GM21515 (cell line): ENCODE data around the gene TAPBPL.
"Not testable (repeated sequence)": the region's sequence is repeated elsewhere in the genome, so short reads cannot be mapped to it uniquely, and the experiment has no call there.

Experiments used
- ATAC-seq: cut with Tn5 transposase; IDR thresholded peaks from one replicate; pipeline ENCODE4 v1.9.1; 2021; ENCODE audit not compliant: unreplicated experiment

The TAPBPL gene

DNA sequence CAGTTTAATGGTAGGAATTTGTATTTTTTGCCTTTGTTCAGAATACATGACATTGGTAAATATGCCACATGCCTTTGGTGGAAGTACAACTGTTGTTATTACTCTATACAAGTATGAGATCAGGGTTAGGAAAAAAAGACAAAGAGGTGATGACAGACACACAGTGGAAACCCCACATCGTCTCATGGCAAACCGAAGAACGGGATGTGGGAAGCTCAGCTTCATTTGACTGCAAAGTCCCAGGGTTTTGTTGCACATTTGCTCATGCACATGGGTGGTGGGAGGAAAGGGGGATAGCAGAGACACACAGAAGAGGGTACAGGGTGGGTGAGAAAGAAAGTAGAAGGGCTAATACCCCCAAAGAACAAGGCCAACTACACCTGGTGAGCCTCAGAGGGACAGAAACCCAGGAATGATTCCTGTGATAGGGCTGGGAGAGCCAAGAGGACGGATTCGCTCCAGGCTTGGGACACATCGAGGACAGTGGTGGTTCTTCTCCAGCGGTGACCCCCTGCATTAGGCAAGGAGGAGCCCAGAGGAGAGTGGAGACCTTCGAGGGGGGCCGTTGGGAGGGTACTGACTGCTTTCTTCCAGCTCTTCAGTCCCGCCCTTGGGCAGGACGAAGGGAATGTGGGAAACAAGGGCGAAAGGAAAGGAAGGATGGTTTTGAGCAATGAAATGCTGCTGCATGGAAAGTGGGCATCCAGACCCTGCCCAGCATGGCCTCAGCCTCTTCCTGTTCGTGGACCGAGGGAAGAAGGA, 10.6 kb downstream of the TAPBPL start:
- ATAC-seq = no peak

DNA sequence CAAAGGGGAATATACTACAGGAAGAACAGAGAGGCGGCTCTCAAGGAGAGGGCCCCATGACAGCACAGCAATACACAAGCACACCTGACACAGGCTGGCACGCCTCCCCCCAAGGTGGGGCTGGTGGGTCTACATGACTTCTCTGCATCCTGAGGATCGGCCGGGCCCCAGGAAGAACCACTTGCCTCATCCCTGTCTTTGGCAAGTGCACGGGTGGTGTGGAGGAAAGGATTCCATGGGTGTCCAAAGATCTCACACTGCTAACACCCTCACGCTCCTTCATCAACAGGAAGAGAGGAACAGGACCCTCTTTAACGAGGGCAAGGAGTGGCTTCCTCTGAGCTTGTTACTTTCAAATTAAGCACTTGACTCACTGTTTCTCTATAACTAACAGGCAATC, 11.4 kb downstream of the TAPBPL start:
- ATAC-seq = no peak

DNA sequence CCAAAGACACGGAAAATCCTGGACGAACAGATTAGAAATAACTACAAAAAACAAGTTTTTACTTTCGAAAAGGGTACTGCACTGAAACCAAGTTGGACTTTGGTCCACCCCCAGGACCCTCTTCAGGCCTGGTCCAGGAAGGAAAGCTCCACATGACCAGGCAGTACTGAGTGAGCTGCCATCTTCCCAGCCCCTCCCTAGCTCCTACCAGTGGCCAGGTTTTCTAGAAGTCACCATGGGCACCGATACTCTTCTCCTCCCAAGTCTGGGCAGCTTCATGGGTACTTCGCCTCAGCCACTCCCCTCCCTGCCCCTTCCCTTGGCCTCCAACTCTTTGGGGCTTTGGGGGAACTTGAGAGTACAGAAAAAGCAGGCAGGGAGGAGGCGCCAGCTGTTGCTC, 12.0 kb downstream of the TAPBPL start:
- ATAC-seq = no peak

DNA sequence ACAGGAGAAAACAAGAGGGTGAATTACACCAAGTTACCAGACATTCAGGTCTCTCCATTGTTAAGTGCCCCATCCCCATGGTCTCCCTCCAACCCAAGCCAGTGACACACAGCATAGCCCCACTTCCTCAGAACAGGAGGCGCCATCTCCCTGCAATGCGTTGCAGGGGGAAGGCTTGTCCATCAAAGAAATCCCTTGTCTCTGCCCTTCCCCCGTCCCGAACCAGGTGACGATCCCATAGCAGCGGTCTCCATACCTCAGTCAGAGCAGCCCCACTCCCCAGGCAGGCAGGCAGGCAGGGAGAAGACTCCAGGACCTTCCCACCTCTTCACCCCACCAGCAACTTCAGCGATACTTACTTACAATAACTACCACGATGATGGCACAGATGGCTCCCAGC, 12.7 kb downstream of the TAPBPL start:
- no peak for ATAC-seq

DNA sequence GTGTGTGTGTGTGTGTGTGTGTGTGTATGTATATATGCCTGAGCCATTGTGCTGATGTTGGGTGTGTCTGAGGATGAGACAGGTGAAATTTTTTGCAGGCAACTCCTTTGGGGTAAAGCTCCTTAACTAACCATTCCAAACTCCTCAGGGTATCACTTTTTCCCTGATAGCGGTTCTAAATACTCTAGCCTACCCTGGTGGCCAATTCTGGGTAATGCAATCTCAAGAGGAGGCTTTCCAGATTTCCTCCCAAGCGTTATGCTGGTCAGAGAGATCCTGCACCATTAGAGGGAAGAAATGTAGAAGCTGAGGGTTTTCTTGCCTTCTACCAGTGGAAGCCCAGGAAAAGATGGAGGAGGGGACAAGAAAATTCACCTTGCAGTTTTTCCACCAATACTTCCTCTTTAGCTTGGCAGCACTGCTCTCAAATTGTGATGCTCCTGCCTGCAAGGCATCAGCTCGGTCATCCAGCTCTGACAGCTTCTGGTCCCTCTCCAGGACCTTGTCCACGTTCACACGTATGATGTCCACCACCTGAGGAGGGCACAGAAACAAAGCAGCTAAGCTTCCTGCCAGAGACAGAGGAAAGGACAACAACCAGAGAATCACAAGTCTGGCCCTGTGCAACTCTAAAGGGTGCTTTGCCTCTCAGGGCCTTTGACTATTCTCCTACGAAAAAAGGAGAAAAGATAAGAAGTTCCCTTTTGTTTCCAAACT, 13.8 kb downstream of the TAPBPL start:
- no peak for ATAC-seq

DNA sequence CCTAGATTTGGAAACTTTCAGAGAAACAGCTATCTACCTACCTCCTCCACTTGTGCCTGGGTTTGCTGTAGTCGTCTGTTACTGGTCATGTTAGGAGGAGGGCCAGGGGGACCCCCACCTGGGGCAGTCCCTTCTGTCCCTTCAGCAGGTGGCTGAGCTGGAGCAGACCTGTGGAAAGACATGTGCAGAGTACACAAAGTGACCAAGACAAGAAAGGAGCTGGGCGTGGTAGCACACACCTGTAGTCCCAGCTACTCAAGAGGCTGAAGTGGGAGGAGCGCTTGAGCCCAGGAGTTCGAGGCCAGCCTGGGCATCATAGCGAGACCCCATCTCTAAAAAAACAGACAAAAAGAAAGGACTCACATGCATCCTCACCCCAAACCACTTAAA, 14.3 kb downstream of the TAPBPL start:
- no peak for ATAC-seq

DNA sequence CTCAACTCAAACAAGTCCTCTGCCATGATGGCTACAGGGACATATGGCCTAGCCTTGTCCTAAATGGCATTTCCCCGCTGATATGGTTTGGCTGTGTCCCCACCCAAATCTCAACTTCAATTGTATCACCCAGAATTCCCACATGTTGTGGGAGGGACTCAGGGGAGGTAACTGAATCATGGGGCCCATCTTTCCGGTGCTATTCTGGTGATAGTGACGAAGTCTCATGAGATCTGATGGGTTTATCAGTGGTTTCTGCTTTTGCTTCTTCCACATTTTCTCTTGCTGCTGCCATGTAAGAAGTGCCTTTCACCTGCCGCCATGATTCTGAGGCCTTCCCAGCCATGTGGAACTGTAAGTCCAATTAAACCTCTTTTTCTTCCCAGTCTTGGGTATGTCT, 14.9 kb downstream of the TAPBPL start:
- not testable (repeated sequence) for ATAC-seq

DNA sequence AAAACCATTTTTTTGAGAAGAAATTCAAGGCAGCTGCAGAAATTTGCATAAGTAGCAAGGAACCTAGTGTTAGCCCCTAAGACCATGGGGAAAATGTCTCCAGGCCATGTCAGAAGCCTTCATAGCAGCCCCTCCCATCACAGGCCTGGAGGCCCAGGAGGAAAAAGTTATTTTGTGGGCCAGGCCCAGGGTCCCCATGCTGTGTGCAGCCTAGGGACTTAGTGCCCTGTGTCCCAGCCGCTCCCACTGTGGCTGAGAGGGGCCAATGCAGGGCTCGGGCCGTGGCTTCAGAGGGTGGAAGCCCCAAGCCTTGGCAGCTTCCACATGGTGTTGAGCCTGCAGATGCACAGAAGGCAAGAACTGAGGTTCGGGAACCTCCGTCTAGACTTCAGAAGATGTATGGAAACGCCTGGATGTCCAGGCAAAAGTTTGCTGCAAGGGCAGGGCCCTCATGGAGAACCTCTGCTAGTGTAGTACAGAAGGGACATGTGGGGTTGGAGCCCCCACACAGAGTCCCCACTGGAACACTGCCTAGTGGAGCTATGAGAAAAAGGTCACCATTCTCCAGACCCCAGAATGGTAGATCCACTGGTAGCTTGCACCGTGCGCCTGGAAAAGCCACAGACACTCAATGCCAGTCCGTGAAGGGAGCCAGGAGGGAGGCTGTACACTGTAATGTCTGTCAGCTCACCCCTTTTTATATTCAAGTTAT, 15.9 kb downstream of the TAPBPL start:
- not testable (repeated sequence) for ATAC-seq

DNA sequence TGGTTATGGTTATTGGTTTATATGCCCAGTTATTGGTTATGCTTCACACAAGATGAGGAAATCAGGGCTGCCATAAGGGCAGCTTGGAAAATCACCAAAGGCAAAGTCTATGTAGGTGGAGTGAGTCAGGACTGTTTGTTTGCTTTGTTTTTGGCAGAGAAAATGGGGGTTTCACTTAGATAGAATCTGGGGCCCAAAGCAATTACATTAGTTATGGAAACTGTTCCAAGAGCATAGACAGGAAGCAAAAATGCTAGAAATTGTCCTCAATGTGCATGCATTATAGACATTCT, 16.4 kb downstream of the TAPBPL start:
- no peak for ATAC-seq

DNA sequence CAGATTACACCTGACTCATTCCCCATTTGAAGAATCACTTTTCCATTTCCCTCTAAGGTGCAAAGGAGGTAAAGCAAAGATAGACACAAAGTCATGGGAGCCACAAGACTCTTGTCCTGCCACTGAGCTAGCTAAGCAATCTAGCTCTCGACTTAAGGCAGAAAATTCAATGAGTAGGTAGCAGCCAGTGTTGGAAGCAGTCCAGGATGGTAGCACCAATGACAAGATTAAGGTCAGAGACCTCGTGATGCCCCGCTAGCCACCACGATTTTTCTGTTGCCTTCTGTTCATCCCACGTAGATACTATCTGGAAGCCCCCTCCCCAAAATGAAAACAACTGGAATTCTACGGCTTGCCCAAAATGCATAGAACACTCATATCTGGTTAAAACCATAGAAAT, 17.2 kb downstream of the TAPBPL start:
- no peak for ATAC-seq

DNA sequence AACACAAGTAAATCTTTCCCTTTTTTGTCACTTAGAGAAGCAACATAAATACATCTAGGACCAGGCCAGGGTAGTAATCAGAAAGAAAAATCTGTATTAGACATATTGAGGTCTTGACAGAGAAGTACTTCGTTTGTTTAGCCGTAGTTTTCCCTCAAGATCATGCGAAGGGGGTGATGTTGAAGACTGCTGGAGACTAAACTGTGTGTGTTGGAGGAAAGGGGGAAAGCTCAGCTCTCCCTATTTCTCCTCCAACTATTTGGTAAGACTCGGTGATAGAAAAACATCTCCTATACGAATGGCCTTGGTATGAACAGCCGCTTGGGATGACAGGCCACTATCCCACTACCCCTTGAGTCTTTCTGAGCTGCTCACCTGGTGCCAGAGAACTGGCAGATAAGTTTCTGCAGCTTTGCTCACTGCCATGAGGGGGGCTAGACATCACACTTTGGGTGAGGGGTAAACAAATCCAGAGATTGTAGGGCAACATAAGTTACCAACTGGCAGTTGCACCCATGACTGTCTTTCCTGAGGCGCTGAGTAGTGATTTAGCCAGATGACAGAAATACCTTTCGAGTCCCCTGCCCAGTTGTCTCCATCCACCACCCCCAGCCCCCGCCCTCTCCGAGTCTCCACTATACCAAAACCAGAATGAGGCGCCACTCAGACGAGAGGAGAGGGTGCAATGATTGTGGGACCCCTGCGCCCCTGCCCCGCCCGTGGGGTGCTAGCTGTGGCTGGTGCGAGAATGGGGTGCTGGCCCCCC, 17.9 kb downstream of the TAPBPL start:
- ATAC-seq = no peak

DNA sequence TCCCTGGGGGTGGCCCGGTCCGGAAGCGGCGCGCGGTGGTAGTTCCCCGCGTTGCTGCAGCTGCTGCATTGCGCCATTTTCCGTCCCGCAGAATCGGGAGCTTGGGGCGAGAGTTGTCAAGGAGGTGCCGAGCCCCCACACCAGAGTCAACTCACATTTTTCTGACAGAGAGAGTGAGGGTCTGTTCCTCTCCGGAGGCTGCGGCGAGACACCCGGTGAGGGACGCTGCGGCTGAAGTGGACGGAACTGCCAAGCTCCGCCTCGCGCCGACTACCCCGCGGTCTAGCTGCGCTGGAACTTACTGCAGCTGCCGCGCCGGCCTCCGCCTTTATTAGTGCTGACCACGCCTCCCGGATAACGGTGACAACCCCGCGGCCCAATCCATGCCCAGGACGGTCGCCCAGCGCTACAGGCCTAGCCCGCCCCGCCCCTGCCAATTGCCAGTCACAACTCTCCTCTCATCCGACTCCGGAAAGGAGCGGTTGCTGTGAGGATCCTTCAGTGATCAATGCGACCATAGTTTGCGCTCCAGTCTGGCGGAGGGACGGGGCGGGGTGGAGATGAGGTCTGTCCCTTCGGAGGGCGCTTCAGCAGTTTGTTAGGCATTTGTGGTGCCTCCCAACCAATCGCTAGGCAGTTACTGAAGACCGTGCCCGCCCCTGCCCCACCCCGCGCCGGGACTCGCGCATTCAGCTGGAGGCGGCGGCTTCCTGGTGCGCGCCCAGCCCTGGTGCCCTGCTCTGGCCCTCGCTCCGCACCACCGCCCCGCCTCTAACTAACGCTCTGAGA, 18.7 kb downstream of the TAPBPL start, which contains the start of gene VAMP1:
Gene VAMP1, minus strand, starts transcription at position 303 of the 789 bp plus-strand sequence. Its CDS starts 146 bp downstream, at position 157.
- peak; percentile 85 for ATAC-seq

DNA sequence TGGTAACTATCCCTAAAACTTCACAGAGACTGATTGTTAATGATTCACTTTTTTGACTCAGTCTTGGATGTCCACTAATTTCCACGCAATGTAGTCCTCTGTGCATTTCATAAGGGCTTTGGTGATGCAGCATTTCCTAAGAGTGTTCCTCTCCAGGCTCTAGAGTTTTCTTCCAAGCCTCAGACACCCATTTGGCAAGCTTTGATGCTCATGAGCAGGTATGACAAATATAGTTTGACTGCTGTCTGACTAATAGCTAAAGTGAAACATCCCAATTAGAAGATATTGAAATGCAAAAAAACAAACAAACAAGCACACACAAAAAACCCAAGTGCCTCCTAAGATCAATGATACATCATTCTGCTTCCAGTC, 20.1 kb downstream of the TAPBPL start:
- no peak for ATAC-seq

DNA sequence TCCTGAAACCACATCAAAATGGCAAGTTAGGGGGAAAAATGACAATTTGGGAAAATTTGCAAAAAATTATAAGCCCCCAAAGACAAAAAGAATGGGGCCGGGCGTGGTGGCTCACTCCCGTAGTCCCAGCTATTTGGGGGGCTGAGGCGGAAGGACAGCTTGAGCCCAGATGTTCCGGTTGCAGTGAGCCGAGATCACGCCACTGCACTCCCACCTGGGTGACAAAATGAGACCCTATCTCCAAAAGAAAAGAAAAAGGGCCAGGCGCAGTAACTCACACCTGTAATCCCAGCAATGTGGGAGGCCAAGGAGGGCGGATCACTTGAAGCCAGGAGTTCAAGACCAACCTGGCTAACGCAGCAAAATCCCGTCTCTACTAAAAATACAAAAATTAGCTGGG, 20.6 kb downstream of the TAPBPL start:
- no peak for ATAC-seq

DNA sequence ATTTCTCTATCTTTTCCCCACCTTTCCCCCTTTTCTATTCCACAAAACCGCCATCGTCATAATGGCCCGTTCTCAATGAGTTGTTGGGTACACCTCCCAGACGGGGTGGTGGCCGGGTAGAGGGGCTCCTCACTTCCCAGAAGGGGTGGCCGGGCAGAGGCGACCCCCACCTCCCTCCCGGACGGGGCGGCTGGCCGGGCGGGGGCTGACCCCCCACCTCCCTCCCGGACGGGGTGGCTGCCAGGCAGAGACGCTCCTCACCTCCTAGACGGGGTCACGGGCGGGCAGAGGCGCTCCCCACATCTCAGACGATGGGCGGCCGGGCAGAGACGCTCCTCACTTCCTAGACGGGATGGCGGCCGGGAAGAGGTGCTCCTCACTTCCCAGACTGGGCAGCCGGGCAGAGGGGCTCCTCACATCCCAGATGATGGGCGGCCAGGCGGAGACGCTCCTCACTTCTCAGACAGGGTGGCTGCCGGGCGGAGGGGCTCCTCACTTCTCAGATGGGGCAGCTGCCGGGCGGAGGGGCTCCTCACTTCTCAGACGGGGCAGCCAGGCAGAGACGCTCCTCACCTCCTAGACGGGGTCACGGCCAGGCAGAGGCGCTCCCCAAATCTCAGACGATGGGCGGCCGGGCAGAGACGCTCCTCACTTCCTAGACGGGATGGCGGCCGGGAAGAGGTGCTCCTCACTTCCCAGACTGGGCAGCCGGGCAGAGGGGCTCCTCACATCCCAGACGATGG, 23.6 kb downstream of the TAPBPL start:
- not testable (repeated sequence) for ATAC-seq

DNA sequence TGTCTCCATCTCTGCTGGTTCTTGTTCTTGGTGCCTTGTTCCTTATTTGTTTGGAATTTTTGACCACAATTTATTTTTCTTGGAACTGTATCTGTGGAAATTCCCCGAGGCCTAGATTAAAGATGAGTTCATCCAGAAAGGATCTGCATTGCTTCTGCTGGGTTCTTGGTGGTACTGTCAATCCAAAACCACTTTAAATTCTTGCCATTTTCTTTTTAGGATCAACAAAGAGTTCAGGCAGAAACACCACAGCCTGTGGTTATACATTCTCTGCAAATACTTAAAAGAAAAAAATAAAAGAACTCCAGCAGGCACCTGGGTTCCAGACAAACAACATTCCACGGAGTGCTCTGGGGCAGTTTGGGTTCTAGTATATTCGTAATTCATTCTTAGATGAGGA, 24.6 kb downstream of the TAPBPL start:
- no peak for ATAC-seq

DNA sequence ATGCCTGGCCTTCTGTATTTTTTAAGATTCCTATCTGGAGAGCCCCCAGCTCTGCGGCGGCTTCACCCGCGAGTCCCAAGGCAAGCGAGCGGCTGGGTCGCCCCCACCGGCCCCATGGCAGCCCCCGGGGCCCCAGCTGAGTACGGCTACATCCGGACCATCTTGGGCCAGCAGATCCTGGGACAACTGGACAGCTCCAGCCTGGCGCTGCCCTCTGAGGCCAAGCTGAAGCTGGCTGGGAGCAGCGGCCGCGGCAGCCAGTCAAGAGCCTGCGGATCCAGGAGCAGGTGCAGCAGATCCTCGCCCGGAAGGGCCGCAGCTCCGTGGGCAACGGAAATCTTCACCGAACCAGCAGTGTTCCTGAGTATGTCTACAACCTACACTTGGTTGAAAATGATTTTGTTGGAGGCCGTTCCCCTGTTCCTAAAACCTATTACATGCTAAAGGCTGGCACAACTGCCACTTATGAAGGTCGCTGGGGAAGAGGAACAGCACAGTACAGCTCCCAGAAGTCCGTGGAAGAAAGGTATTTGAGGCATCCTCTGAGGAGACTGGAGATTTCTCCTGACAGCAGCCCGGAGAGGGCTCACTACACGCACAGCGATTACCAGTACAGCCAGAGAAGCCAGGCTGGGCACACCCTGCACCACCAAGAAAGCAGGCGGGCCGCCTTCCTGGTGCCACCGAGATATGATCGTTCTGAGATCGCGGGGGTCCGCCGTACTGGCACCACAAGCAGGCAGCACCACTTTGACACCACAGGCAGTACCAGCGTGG, 25.9 kb downstream of the TAPBPL start:
- not testable (repeated sequence) for ATAC-seq

DNA sequence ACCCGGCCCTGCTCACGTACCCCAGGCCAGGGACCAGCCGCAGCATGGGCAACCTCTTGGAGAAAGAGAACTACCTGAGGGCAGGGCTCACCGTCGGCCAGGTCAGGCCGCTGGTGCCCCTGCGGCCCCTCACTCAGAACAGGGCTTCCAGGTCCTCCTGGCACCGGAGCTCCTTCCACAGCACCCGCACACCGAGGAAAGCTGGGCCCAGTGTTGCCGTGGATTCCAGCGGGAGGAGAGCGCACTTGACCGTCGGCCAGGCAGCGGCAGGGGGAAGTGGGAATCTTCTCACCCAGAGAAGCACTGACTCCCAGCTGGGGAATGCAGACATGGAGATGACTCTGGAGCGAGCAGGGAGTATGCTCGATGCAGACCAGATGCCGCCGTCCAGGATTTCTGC, 26.6 kb downstream of the TAPBPL start:
- no peak for ATAC-seq

DNA sequence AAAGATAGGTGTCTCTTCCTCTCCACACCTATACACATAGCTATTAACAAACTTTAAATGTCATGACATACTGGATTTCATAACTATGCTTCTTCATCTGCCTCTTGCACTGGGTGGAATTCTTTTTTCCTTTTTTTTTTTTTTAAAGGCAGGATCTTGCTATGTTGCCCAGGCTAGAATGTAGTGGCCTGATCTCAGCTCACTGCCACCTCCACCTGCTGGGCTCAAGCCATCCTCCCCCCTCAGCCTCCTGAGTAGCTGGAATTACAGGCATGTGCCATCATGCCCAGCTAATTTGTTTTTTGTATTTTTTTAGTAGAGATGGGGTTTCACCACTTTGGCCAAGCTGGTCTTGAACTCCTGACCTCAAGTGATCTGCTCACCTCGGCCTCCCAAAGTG, 36.4 kb downstream of the TAPBPL start:
- no peak for ATAC-seq
